Mesendoderm (in vitro differentiated cells): ENCODE measurements around the gene GSDMA.
A peak's percentile ranks its signal among the peaks of the same experiment; 100 is the strongest.

Source experiments
- DNase-seq: peaks from one replicate; pipeline ENCODE4 v3.0.0; 2013
- H2AK5ac ChIP-seq: 2 replicates; pipeline ENCODE4 v1.6.1; 2013; ENCODE audit warnings: low read length, inconsistent platforms
- H2BK120ac ChIP-seq: 2 replicates; pipeline ENCODE4 v1.6.1; 2013; ENCODE audit warnings: low read depth, mild to moderate bottlenecking, low read length, moderate library complexity, mixed read lengths
- H2BK15ac ChIP-seq: replicated peaks from 2 replicates; pipeline ENCODE4 v1.6.1; 2013; ENCODE audit warnings: low read depth, mild to moderate bottlenecking, moderate library complexity
- H2BK5ac ChIP-seq: 2 replicates; pipeline ENCODE4 v1.6.1; 2013; ENCODE audit warnings: low read length, inconsistent platforms
- H3K18ac ChIP-seq: 2 replicates; pipeline ENCODE4 v1.6.1; 2013; ENCODE audit warnings: mild to moderate bottlenecking, low read length, mixed read lengths
- H3K23ac ChIP-seq: one replicate; pipeline ENCODE4 v1.6.1; 2013; ENCODE audit warnings: low read length
- H3K27ac ChIP-seq: 2 replicates; pipeline ENCODE4 v1.5.1; 2013; ENCODE audit warnings: low read depth, mild to moderate bottlenecking, inconsistent platforms, low read length, moderate library complexity
- H3K27me3 ChIP-seq: 2 replicates; pipeline ENCODE4 v1.6.1; 2013; ENCODE audit warnings: low read length, control low read depth, mild to moderate bottlenecking, inconsistent platforms; ENCODE audit not compliant: insufficient read depth, poor library complexity
- H3K36me3 ChIP-seq: 2 replicates; pipeline ENCODE4 v1.6.1; 2013; ENCODE audit warnings: low read length, inconsistent platforms; ENCODE audit not compliant: control insufficient read depth, insufficient read depth
- H3K4ac ChIP-seq: one replicate; pipeline ENCODE4 v1.6.1; 2013; ENCODE audit warnings: low read depth, mild to moderate bottlenecking, low read length, moderate library complexity
- H3K4me1 ChIP-seq: 2 replicates; pipeline ENCODE4 v1.6.1; 2013; ENCODE audit warnings: low read depth, low read length, inconsistent platforms; ENCODE audit not compliant: control insufficient read depth
- H3K4me2 ChIP-seq: 2 replicates; pipeline ENCODE4 v1.6.1; 2013; ENCODE audit warnings: low read length
- H3K4me3 ChIP-seq: 2 replicates; pipeline ENCODE4 v1.5.1; 2013; ENCODE audit warnings: mild to moderate bottlenecking, low read length
- H3K56ac ChIP-seq: one replicate; pipeline ENCODE4 v1.6.1; 2013; ENCODE audit warnings: low read length
- H3K79me1 ChIP-seq: 2 replicates; pipeline ENCODE4 v1.6.1; 2013; ENCODE audit warnings: low read length, inconsistent platforms
- H3K79me2 ChIP-seq: 2 replicates; pipeline ENCODE4 v1.6.1; 2013; ENCODE audit warnings: mild to moderate bottlenecking, low read length; ENCODE audit not compliant: control insufficient read depth, insufficient read depth
- H3K9ac ChIP-seq: 2 replicates; pipeline ENCODE4 v1.6.1; 2013; ENCODE audit warnings: low read length, inconsistent platforms
- H4K5ac ChIP-seq: one replicate; pipeline ENCODE4 v1.6.1; 2013; ENCODE audit warnings: low read length
- H4K8ac ChIP-seq: one replicate; pipeline ENCODE4 v1.6.1; 2013; ENCODE audit warnings: low read depth, mild to moderate bottlenecking, control low read depth, low read length, moderate library complexity
- WGBS: extraction: QIAGEN DNeasy Blood & Tissue Kit; methylation state at CpG from one replicate; pipeline ENCODE4 v1.1.7; 2013; ENCODE audit warnings: low lambda C conversion rate, missing lambda C conversion rate; ENCODE audit not compliant: insufficient coverage; ENCODE audit errors: extremely low coverage; 5-methylcytosine and 5-hydroxymethylcytosine counted together

The GSDMA gene

DNA sequence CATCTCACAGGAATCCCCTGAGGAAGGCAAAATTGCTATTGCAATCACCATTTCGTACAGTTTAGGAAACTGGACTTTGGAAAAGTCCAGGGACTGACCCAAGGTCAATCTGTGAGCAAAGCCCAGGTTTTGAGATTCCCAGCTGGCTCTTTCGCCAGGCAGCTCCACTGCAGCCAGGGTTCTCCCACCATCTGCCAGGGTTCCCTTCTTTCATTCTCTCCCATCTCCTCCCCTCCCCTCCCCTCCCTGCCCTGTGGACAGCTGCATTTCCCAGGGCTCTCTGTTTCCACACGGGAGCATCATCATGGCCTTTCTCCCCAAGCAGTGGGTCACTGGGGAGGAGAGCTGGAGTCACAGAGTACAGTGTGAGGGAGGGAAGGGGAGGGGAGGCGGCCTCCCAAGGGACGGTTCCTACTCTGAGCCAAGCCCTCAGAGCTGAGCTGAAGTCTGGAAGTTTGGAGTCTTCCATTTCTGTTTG, 11.9 kb upstream of the GSDMA start:
- no peaks in the 10 kb centered on the region for H3K79me2 ChIP-seq
- no peak overlapping the region for H2BK15ac ChIP-seq
- H3K4me3 ChIP-seq = no peak overlapping the region
- no peaks in the 10 kb centered on the region for H3K79me1 ChIP-seq
- H2AK5ac ChIP-seq = no peak overlapping the region
- no peaks in the 10 kb centered on the region for H3K27me3 ChIP-seq
- no peak overlapping the region for H3K4me2 ChIP-seq
- DNase-seq = no peak
- no peaks in the 10 kb centered on the region for H3K36me3 ChIP-seq
- H4K5ac ChIP-seq = no peak overlapping the region
- H2BK120ac ChIP-seq = no peak overlapping the region
- no peak overlapping the region for H3K27ac ChIP-seq
- H3K23ac ChIP-seq = no peak overlapping the region
- peaks cover 3% of the 10 kb centered on the region for H3K4me1 ChIP-seq
- no peak overlapping the region for H3K18ac ChIP-seq
- H3K56ac ChIP-seq = no peak overlapping the region
- no peak overlapping the region for H2BK5ac ChIP-seq
- H4K8ac ChIP-seq = no peak overlapping the region
- no peak overlapping the region for H3K4ac ChIP-seq
- WGBS = no CpG with 5 or more reads among the region's 5 CpGs
- no peak overlapping the region for H3K9ac ChIP-seq

DNA sequence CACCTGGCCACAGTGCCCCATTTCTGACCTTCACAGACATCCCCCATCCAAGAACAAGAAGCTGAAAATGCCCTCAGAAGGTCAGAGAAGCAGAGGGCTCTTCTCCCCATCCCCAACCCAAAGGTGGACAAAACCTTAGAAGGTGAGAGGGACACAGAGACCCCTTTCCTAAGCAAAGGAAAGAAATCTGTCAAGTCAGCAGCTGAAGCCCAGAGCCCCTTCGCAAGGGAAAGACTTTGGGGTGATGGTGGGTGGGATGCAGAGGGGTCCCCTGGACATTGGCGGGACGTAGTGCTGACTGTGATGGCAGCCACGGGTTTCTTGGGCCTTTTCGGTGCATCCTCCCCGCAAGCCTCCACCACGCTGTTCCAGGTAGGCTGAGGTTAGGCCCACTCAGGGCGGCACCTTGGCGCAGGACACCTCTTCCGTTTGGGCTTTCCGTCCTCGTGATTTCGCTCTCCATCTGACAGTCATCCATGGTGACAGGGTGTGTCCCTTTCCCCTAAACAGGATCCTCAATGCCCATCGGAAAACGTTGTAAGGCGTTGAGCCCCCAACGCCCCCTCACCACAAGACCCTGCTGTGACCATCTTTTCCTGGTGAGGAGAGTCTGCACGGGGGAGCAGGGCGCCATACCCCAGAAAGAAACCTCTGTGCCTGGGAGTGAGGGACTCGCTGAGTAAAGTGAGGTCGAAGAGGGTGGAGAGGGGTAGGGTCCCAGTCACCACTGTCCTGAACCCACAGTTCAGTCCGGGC, 10.7 kb upstream of the GSDMA start:
- H2BK120ac ChIP-seq = no peak overlapping the region
- no peak overlapping the region for H3K4me3 ChIP-seq
- peak overlapping the region; percentile 77 for H3K56ac ChIP-seq
- H3K27ac ChIP-seq = no peak overlapping the region
- no peaks in the 10 kb centered on the region for H3K79me2 ChIP-seq
- H4K8ac ChIP-seq = no peak overlapping the region
- H3K4ac ChIP-seq = no peak overlapping the region
- peak overlapping the region; percentile 50 for H3K9ac ChIP-seq
- H3K27me3 ChIP-seq = no peaks in the 10 kb centered on the region
- H4K5ac ChIP-seq = no peak overlapping the region
- no peak for DNase-seq
- H2AK5ac ChIP-seq = no peak overlapping the region
- no peak overlapping the region for H3K23ac ChIP-seq
- H3K4me1 ChIP-seq = peaks cover 3% of the 10 kb centered on the region
- no CpG with 5 or more reads among the region's 22 CpGs for WGBS
- H2BK15ac ChIP-seq = no peak overlapping the region
- H3K18ac ChIP-seq = no peak overlapping the region
- H3K79me1 ChIP-seq = no peaks in the 10 kb centered on the region
- no peaks in the 10 kb centered on the region for H3K36me3 ChIP-seq
- H2BK5ac ChIP-seq = no peak overlapping the region
- peak overlapping the region; percentile 59 for H3K4me2 ChIP-seq

GRCh38 chr17:39952680-39953470, 9.9 kb upstream of the GSDMA start:
- Histone ChIP-seq H3K79me2 (no peaks in the 10 kb centered on the region), H3K4me2 (peak overlapping the region; percentile 59), H2BK120ac (no peak overlapping the region), H3K36me3 (no peaks in the 10 kb centered on the region), H2BK15ac (no peak overlapping the region), H3K9ac (peak overlapping the region; percentile 50), H3K56ac (peak overlapping the region; percentile 92), H2BK5ac (no peak overlapping the region), H3K27ac (no peak overlapping the region), H2AK5ac (no peak overlapping the region), H3K23ac (no peak overlapping the region), H3K4me1 (peaks cover 3% of the 10 kb centered on the region), H3K18ac (no peak overlapping the region), H3K4ac (no peak overlapping the region), H3K27me3 (no peaks in the 10 kb centered on the region), H4K5ac (no peak overlapping the region), H3K4me3 (no peak overlapping the region), H4K8ac (no peak overlapping the region), H3K79me1 (no peaks in the 10 kb centered on the region)
- peak; percentile 100 for DNase-seq
- no CpG with 5 or more reads among the region's 55 CpGs for WGBS

DNA sequence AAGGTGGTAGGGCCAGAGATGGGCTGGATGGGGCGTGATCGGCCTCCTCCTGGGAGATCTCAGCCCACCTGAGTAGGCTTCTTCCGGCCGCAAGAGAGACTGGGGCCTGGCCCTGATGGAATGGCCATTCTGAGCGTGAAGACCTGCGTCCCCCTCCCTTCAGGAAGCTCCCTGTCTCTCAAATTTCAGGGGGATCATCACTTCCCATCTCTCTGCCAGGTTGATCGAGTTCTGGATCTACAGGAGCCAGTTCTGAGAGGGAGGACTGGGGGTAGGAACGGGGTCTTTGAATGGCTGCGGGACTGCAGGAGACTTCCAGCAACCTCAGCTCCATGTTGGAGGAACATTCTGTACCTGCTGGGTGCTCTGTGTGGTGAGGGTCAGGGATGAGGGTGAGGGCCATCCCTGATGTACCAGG, 9.3 kb upstream of the GSDMA start:
- peak overlapping the region; percentile 89 for H2BK5ac ChIP-seq
- no peaks in the 10 kb centered on the region for H3K36me3 ChIP-seq
- peak overlapping the region; percentile 92 for H3K56ac ChIP-seq
- peak overlapping the region; percentile 72 for H3K9ac ChIP-seq
- WGBS = no CpG with 5 or more reads among the region's 9 CpGs
- no peak overlapping the region for H2BK120ac ChIP-seq
- no peak overlapping the region for H2BK15ac ChIP-seq
- H2AK5ac ChIP-seq = peak overlapping the region; percentile 100
- peak overlapping the region; percentile 28 for H3K18ac ChIP-seq
- H3K79me2 ChIP-seq = no peaks in the 10 kb centered on the region
- peak overlapping the region; percentile 31 for H3K27ac ChIP-seq
- H3K27me3 ChIP-seq = no peaks in the 10 kb centered on the region
- H3K4me3 ChIP-seq = peak overlapping the region; percentile 41
- peaks cover 3% of the 10 kb centered on the region for H3K4me1 ChIP-seq
- H3K4ac ChIP-seq = no peak overlapping the region
- H3K4me2 ChIP-seq = peak overlapping the region; percentile 75
- H3K23ac ChIP-seq = no peak overlapping the region
- no peak for DNase-seq
- no peaks in the 10 kb centered on the region for H3K79me1 ChIP-seq
- no peak overlapping the region for H4K8ac ChIP-seq
- H4K5ac ChIP-seq = peak overlapping the region; percentile 97

DNA sequence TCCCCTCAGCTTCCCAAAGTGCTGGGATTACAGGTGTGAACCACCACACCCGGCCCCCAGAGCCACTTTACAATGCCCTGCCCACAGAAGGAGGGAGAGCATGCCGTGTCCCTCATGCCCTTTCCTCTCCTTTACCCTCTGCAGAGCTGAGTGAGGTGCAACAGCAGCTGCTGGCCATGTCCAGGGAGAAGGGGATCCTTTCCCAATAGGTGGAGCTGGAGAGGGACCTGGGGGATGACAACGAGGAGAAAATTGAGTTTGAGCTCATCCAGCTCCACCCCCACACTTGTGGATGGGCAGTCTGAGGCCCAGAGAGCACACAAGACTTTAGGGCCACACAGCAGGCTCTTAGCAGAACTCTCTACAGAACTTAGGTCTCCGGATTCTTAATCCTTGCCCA, 7.9 kb upstream of the GSDMA start:
- Histone ChIP-seq H3K79me1 (no peaks in the 10 kb centered on the region), H3K23ac (no peak overlapping the region), H2BK120ac (no peak overlapping the region), H3K36me3 (no peaks in the 10 kb centered on the region), H3K4ac (no peak overlapping the region), H3K56ac (no peak overlapping the region), H3K4me3 (no peak overlapping the region), H2AK5ac (no peak overlapping the region), H3K4me2 (no peak overlapping the region), H4K8ac (no peak overlapping the region), H3K9ac (no peak overlapping the region), H2BK5ac (no peak overlapping the region), H2BK15ac (no peak overlapping the region), H3K27me3 (no peaks in the 10 kb centered on the region), H4K5ac (no peak overlapping the region), H3K4me1 (peaks cover 3% of the 10 kb centered on the region), H3K18ac (no peak overlapping the region), H3K79me2 (no peaks in the 10 kb centered on the region), H3K27ac (no peak overlapping the region)
- WGBS = no CpG with 5 or more reads among the region's 4 CpGs
- DNase-seq = peak; percentile 56
